RWPE1 (cell line): ENCODE results near the gene PDCD2.
"Not testable (repeated sequence)": the region's sequence is repeated elsewhere in the genome, so short reads cannot be mapped to it uniquely, and the experiment has no call there.

Experiments
- CTCF ChIA-PET: fragments of 350-600 bp; sonication (Branson Sonifier 250); formaldehyde crosslinking; extraction: SDS; loops from one replicate; lab custom pipeline; 2021; lab: Yijun Ruan, JAX
- POLR2A ChIA-PET: fragments of 400-600 bp; formaldehyde crosslinking; extraction: SDS; loops from one replicate; lab custom pipeline; 2020; ENCODE audit warnings: antibody characterized with exemption; ENCODE audit not compliant: low non-redundant PET; lab: Yijun Ruan, JAX
- DNase-seq: peaks from one replicate; pipeline ENCODE4 v3.0.0; 2012; ENCODE audit warnings: low spot score
- H3K27ac ChIP-seq: fragments of 450-650 bp; 2 replicates; pipeline ENCODE4 v1.5.1; 2017
- CTCF ChIP-seq: fragments of 450-650 bp; conservative IDR thresholded peaks from 2 replicates; pipeline ENCODE4 v1.5.1; 2017; ENCODE audit warnings: low read depth, mild to moderate bottlenecking

Gene PDCD2

GRCh38 chr6:170533792-170534191 lies 50.6 kb downstream of the PDCD2 start:
- ChIA-PET POLR2A (no interaction called here), CTCF (no interaction called here)
- no peak for DNase-seq
- no peak for TF ChIP-seq CTCF
- H3K27ac ChIP-seq: no peak overlapping the region

- H3K27ac ChIP-seq: no peak overlapping the region
- POLR2A ChIA-PET: no interaction called here
- DNase-seq: no peak
- CTCF ChIA-PET: no interaction called here
- TF ChIP-seq CTCF: no peak
These were observed 51.5 kb downstream of the PDCD2 start for GRCh38 chr6:170532867-170533488.

- peak; percentile 90 for TF ChIP-seq CTCF
- peak overlapping the region; percentile 28; the same call in 1 of the 2 replicates for H3K27ac ChIP-seq
- POLR2A ChIA-PET: no interaction called here
- CTCF ChIA-PET: interaction anchor here (0.6 to 3.7 kb wide), 8 partner anchors 13 to 1635 kb away, joined by 3 to 17 read pairs (median 4); no protein-coding TSS in a partner anchor
- peak; percentile 79 for DNase-seq
These were observed 54.5 kb downstream of the PDCD2 start for GRCh38 chr6:170529839-170530469.

GRCh38 chr6:170527995-170528394 lies 56.4 kb downstream of the PDCD2 start:
- CTCF ChIA-PET: interaction anchor here (0.7 to 3.3 kb wide), 3 partner anchors 54 to 696 kb away, joined by 3 to 8 read pairs (median 3); no protein-coding TSS in a partner anchor
- H3K27ac ChIP-seq, POLR2A ChIA-PET, DNase-seq: not testable (repeated sequence)

- no peak for DNase-seq
- CTCF ChIA-PET: interaction anchor here (0.6 kb wide), 2 partner anchors 271 to 695 kb away, joined by 3 to 5 read pairs; no protein-coding TSS in a partner anchor
- POLR2A ChIA-PET: no interaction called here
- no peak for TF ChIP-seq CTCF
- H3K27ac ChIP-seq: no peak overlapping the region
These were observed 58.6 kb downstream of the PDCD2 start for GRCh38 chr6:170525795-170526194.
